Measurements from ENCODE around the gene PITPNM3. TPM values are rescaled to one million over a fixed set of nuclear protein-coding genes. Genes with fewer than 3 reads are reported as not detected.

PITPNM3 gene
- total RNA-seq, 1 donor from 2014 or later, result 1.1 TPM

- Mint-ChIP-seq H3K4me3 (peak overlapping the region; percentile 86), H3K36me3 (ENCODE audit: low read depth) (no peaks in the 10 kb centered on the region), H3K27me3 (peaks cover 6% of the 10 kb centered on the region), H3K9me3 (no peaks in the 10 kb centered on the region), H3K4me1 (peaks cover 13% of the 10 kb centered on the region), H3K27ac (peak overlapping the region; percentile 63)
- ChIA-PET POLR2A (interaction anchor here (0.9 to 1.4 kb wide), 2 partner anchors 11 to 860 kb away, joined by 3 to 5 read pairs; no protein-coding TSS in a partner anchor), CTCF (interaction anchor here (1.1 to 2.4 kb wide), 2 partner anchors 9 to 855 kb away, joined by 3 to 9 read pairs; no protein-coding TSS in a partner anchor)
- no peak for DNase-seq
- TF ChIP-seq, protein P1, sequence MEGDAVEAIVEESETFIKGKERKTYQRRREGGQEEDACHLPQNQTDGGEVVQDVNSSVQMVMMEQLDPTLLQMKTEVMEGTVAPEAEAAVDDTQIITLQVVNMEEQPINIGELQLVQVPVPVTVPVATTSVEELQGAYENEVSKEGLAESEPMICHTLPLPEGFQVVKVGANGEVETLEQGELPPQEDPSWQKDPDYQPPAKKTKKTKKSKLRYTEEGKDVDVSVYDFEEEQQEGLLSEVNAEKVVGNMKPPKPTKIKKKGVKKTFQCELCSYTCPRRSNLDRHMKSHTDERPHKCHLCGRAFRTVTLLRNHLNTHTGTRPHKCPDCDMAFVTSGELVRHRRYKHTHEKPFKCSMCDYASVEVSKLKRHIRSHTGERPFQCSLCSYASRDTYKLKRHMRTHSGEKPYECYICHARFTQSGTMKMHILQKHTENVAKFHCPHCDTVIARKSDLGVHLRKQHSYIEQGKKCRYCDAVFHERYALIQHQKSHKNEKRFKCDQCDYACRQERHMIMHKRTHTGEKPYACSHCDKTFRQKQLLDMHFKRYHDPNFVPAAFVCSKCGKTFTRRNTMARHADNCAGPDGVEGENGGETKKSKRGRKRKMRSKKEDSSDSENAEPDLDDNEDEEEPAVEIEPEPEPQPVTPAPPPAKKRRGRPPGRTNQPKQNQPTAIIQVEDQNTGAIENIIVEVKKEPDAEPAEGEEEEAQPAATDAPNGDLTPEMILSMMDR (IDR thresholded peaks at IDR 0.05), result no peak
- no peak for ATAC-seq (ENCODE audit: low read depth)
- intact Hi-C loops (cut with micrococcal nuclease), result loop anchor here (1.0 to 5.0 kb wide), 4 partner anchors 11 to 1993 kb away; partner anchors contain the start of genes KIAA0753, NDEL1, RNASEK and TXNDC17
Measured at GRCh38 chr17:6444571-6445335, 111.6 kb downstream of the PITPNM3 start.

DNA sequence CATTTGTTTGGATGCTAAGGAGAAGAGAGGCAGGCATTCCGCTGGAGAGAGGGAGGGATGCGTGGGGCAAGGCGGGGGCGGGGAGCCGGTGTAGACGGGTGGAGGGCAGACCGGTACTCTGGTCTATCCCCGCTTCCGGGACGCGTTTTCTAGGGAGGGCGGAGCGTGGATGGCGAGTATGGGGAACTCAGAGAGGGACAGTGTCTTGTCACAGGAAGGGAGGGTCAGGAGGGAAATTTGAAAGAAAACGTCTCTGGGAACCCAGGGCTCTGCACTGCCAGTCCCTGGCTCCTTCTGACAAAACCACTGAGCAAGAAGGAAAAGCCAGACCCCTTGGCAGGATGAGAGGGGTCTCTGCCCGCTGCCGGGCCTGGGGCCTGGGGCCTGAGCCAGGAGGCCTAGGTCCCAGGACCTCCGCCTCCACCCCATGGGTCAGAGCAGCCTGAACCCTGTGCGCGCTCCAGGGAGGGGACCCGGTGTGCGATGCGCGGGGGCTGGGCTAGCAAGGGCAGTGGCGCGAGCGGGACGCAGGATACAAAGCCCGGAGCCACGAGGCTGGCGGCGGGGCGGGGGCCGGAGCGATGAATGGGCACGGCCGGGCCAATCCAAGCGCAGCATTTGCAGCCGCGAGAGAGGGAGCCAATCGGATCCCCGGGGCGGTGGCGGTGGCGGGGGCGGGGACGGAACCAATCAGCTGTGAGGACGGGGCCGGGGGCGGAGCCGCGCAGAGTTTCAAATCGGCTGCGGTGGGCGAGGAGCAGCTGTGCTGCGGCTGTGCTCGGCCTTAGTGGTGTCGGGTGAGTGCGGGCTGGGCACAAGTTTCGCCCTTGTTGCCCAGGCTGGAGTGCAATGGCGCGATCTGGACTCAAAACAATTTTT, 112.4 kb downstream of the PITPNM3 start, which contains the start of gene PIMREG:
Gene PIMREG, plus strand, starts transcription at position 764 of the 879 bp plus-strand sequence. CDS start 656 bp downstream, outside the sequence.
- Mint-ChIP-seq H3K4me3 (peak within 1 kb of the TSS; percentile 86), H3K9me3 (no peaks in the 10 kb centered on the region), H3K27me3 (peaks cover 14% of the 10 kb centered on the region), H3K4me1 (peaks cover 13% of the 10 kb centered on the region), H3K36me3 (ENCODE audit: low read depth) (no peaks in the 10 kb centered on the region), H3K27ac (peak within 1 kb of the TSS; percentile 74)
- POLR2A ChIA-PET, result interaction anchor here (0.7 to 1.4 kb wide), 3 partner anchors 12 to 1986 kb away, joined by 3 to 5 read pairs (median 5); no protein-coding TSS in a partner anchor
- CTCF ChIA-PET, result interaction anchor here (1.9 to 2.4 kb wide), 2 partner anchors 8 to 10 kb away, joined by 4 to 9 read pairs; no protein-coding TSS in a partner anchor
- intact Hi-C loops (cut with micrococcal nuclease), result loop anchor here (1.0 to 5.0 kb wide), 4 partner anchors 11 to 1993 kb away; partner anchors contain the start of genes KIAA0753, NDEL1, RNASEK and TXNDC17
- peak; percentile 94 for ATAC-seq (ENCODE audit: low read depth)
- TF ChIP-seq, protein P1 (IDR thresholded peaks at IDR 0.05), result no peak
- DNase-seq, result peak; percentile 83

DNA sequence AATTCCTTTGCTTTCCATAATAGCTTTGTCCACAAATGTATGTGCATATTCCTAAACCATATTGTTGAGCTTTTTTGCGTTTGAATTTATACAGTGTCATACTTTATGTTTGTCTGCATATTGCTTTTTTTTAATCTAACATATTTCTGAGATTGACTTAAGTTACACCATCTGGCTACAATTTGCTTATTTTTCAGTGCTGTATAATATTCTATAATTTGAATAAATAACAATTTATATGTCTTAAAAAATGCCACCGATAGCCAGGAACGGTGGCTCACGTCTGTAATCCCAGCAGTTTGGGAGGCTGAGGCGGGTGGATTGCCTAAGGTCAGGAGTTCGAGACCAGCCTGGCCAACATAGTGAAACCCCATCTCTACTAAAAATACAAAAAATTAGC, 113.6 kb downstream of the PITPNM3 start:
- H3K27me3 Mint-ChIP-seq, result peaks cover 18% of the 10 kb centered on the region
- H3K36me3 Mint-ChIP-seq (ENCODE audit: low read depth), result no peaks in the 10 kb centered on the region
- no peak for DNase-seq
- ChIA-PET POLR2A (no interaction called here), CTCF (interaction anchor here (1.0 to 1.9 kb wide), 2 partner anchors 11 to 855 kb away, joined by 3 to 4 read pairs; no protein-coding TSS in a partner anchor)
- no peak overlapping the region for H3K27ac Mint-ChIP-seq
- TF ChIP-seq, protein P1 (IDR thresholded peaks at IDR 0.05), result no peak
- H3K9me3 Mint-ChIP-seq, result no peaks in the 10 kb centered on the region
- peaks cover 13% of the 10 kb centered on the region for H3K4me1 Mint-ChIP-seq
- intact Hi-C loops (cut with micrococcal nuclease), result loop anchor here (5.0 kb wide), 2 partner anchors 570 to 1995 kb away; partner anchors contain the start of genes NDEL1 and RNASEK
- H3K4me3 Mint-ChIP-seq, result no peak overlapping the region
- ATAC-seq (ENCODE audit: low read depth), result no peak

GRCh38 chr17:6439951-6440350, 116.4 kb downstream of the PITPNM3 start:
- Mint-ChIP-seq H3K27ac (no peak overlapping the region), H3K9me3 (no peaks in the 10 kb centered on the region), H3K36me3 (ENCODE audit: low read depth) (no peaks in the 10 kb centered on the region), H3K27me3 (peaks cover 29% of the 10 kb centered on the region), H3K4me3 (no peak overlapping the region), H3K4me1 (peaks cover 15% of the 10 kb centered on the region)
- ChIA-PET POLR2A (no interaction called here), CTCF (no interaction called here)
- intact Hi-C loops (cut with micrococcal nuclease), result loop anchor here (5.0 kb wide), 3 partner anchors 572 to 1997 kb away; partner anchors contain the start of genes NDEL1 and RNASEK
- ATAC-seq (ENCODE audit: low read depth) (no peak), DNase-seq (no peak)
- TF ChIP-seq, protein P1 (IDR thresholded peaks at IDR 0.05), result no peak
